DND-41 (cell line): ENCODE data around the gene DCAF8L2.

Experiments used
- ATAC-seq: fragments of 200-7000 bp; cut with Tn5 transposase; 3 replicates; pipeline ENCODE4 v1.9.1; 2021; ENCODE audit warnings: low read depth; ENCODE audit not compliant: insufficient read depth
- DNase-seq: peaks from one replicate; pipeline ENCODE4 v3.0.0-alpha.2; 2020
- H2AFZ ChIP-seq: 2 replicates; pipeline ENCODE4 v1.6.0; 2012; ENCODE audit warnings: low read depth, low read length
- H3K27ac ChIP-seq: 2 replicates; pipeline ENCODE4 v1.5.1; 2012; ENCODE audit warnings: low read length, inconsistent platforms
- H3K27me3 ChIP-seq: fragments of 200-600 bp; sonication (generic); 2 replicates; pipeline ENCODE4 v1.6.0; 2012; ENCODE audit warnings: low read length, mild to moderate bottlenecking, inconsistent platforms; ENCODE audit not compliant: insufficient read depth, poor library complexity
- H3K36me3 ChIP-seq: 2 replicates; pipeline ENCODE4 v1.5.1; 2012; ENCODE audit warnings: low read length, inconsistent platforms; ENCODE audit not compliant: insufficient read depth
- H3K4me1 ChIP-seq: 2 replicates; pipeline ENCODE4 v1.5.1; 2012; ENCODE audit warnings: mild to moderate bottlenecking, low read length; ENCODE audit not compliant: insufficient read depth
- H3K4me2 ChIP-seq: 2 replicates; pipeline ENCODE4 v1.6.0; 2012; ENCODE audit warnings: mild to moderate bottlenecking, moderate library complexity, low read length, inconsistent platforms; ENCODE audit not compliant: insufficient read depth
- H3K4me3 ChIP-seq, 2 experiments: fragments of 200-600 bp in 1 of 2; shearing (Covaris generic) in 1 of 2; 2 replicates each; pipeline ENCODE4 v1.5.1; 2012 to 2016; ENCODE audit warnings: inconsistent platforms in 2 of 2, low read length in 2 of 2, mild to moderate bottlenecking in 2 of 2, low read depth in 1 of 2, moderate library complexity in 1 of 2
- H3K79me2 ChIP-seq: 2 replicates; pipeline ENCODE4 v1.6.0; 2012; ENCODE audit warnings: low read length, inconsistent platforms; ENCODE audit not compliant: insufficient read depth
- H3K9ac ChIP-seq: 2 replicates; pipeline ENCODE4 v1.6.0; 2012; ENCODE audit warnings: low read depth, mild to moderate bottlenecking, inconsistent platforms, low read length, moderate library complexity
- H3K9me3 ChIP-seq: 2 replicates; pipeline ENCODE4 v1.5.1; 2012; ENCODE audit warnings: low read length, moderate library complexity, mild to moderate bottlenecking, inconsistent platforms; ENCODE audit not compliant: insufficient read depth, severe bottlenecking
- H4K20me1 ChIP-seq: 2 replicates; pipeline ENCODE4 v1.6.0; 2012; ENCODE audit warnings: low read length; ENCODE audit not compliant: insufficient read depth
- CTCF ChIP-seq: IDR thresholded peaks from 2 replicates; pipeline ENCODE4 v1.5.1; 2012; ENCODE audit warnings: borderline replicate concordance, low read length, moderate library complexity, mild to moderate bottlenecking; ENCODE audit not compliant: poor library complexity, severe bottlenecking; ENCODE audit errors: extremely low read depth
- EZH2 ChIP-seq: IDR thresholded peaks from 3 replicates; pipeline ENCODE4 v1.6.1; 2012; ENCODE audit warnings: borderline replicate concordance, low read depth, mild to moderate bottlenecking, moderate library complexity, low read length, inconsistent platforms; ENCODE audit not compliant: severe bottlenecking

Gene DCAF8L2

DNA sequence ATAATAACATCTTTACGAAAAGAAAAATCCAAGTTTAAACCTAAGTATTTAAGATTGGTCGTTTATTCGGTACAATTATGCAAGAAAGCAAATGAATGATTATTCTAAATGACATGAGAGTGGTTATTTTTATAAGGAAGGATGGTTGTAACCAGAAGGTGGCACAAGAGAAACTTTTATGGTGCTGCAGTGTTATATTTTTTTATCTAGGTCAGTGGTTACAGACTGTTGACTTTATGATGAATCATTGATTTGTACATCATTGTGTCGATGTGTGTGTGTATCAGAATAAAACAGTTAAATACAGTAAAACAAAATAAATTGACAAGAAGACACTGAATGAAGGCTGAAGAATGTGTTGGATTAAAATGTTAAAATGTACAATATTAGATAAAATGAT is 9.8 kb downstream of the DCAF8L2 start:
- no peaks in the 10 kb centered on the region for H3K27me3 ChIP-seq
- no peaks in the 10 kb centered on the region for H3K36me3 ChIP-seq
- ATAC-seq, result no peak
- H3K9ac ChIP-seq, result no peak overlapping the region
- no peak for DNase-seq
- TF ChIP-seq EZH2, result no peak
- peak; percentile 11 for TF ChIP-seq CTCF
- no peaks in the 10 kb centered on the region for H3K4me1 ChIP-seq
- no peak overlapping the region for H2AFZ ChIP-seq
- no peaks in the 10 kb centered on the region for H3K79me2 ChIP-seq
- no peak overlapping the region for H3K27ac ChIP-seq
- H3K4me3 ChIP-seq, result no peak overlapping the region
- no peaks in the 10 kb centered on the region for H3K9me3 ChIP-seq
- no peak overlapping the region for H3K4me2 ChIP-seq
- no peaks in the 10 kb centered on the region for H4K20me1 ChIP-seq

GRCh38 chrX:27600686-27601085 is 10.5 kb downstream of the DCAF8L2 start:
- DNase-seq (no peak), ATAC-seq (no peak)
- no peaks in the 10 kb centered on the region for H3K27me3 ChIP-seq
- H3K4me3 ChIP-seq, result no peak overlapping the region
- H3K4me1 ChIP-seq, result no peaks in the 10 kb centered on the region
- no peaks in the 10 kb centered on the region for H3K79me2 ChIP-seq
- TF ChIP-seq CTCF, result no peak
- no peak for TF ChIP-seq EZH2
- no peak overlapping the region for H2AFZ ChIP-seq
- H3K9ac ChIP-seq, result no peak overlapping the region
- no peaks in the 10 kb centered on the region for H4K20me1 ChIP-seq
- no peak overlapping the region for H3K27ac ChIP-seq
- no peaks in the 10 kb centered on the region for H3K9me3 ChIP-seq
- H3K4me2 ChIP-seq, result no peak overlapping the region
- H3K36me3 ChIP-seq, result no peaks in the 10 kb centered on the region

DNA sequence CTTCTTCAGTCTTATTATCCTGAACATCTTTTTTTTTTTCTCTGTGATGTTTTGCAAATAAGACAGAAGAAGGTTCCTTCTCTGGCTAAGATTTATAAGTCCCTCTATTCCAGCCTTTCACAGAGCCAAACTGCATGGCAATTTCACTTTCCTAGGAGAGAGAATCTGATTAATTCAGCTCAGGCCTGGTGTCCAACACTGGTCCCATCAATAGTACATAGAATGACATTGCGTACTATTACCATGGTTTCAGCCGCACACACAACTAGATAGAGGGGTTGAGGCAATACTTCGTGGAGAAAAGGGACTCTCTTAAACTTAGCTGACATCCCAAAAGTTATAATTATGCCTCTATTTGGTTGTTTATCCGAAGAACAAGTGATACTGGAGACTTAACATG is 18.5 kb downstream of the DCAF8L2 start:
- H3K9me3 ChIP-seq, result no peaks in the 10 kb centered on the region
- H3K4me2 ChIP-seq, result no peak overlapping the region
- H3K4me3 ChIP-seq, result no peak overlapping the region
- no peaks in the 10 kb centered on the region for H3K36me3 ChIP-seq
- no peaks in the 10 kb centered on the region for H3K4me1 ChIP-seq
- H3K9ac ChIP-seq, result no peak overlapping the region
- H3K27ac ChIP-seq, result no peak overlapping the region
- ATAC-seq (no peak), DNase-seq (no peak)
- TF ChIP-seq EZH2 (no peak), CTCF (no peak)
- H3K27me3 ChIP-seq, result no peaks in the 10 kb centered on the region
- no peak overlapping the region for H2AFZ ChIP-seq
- no peaks in the 10 kb centered on the region for H4K20me1 ChIP-seq
- no peaks in the 10 kb centered on the region for H3K79me2 ChIP-seq

GRCh38 chrX:27619459-27619858 is 29.3 kb downstream of the DCAF8L2 start:
- Histone ChIP-seq H3K9me3 (no peaks in the 10 kb centered on the region), H3K79me2 (no peaks in the 10 kb centered on the region), H3K4me3 (no peak overlapping the region), H3K27ac (no peak overlapping the region), H3K9ac (no peak overlapping the region), H2AFZ (no peak overlapping the region), H4K20me1 (no peaks in the 10 kb centered on the region), H3K36me3 (no peaks in the 10 kb centered on the region), H3K27me3 (no peaks in the 10 kb centered on the region), H3K4me1 (no peaks in the 10 kb centered on the region), H3K4me2 (no peak overlapping the region)
- no peak for DNase-seq
- ATAC-seq, result no peak
- TF ChIP-seq CTCF (no peak), EZH2 (no peak)
